HepG2 (cell line): ENCODE measurements around the gene MBLAC1. TPM values are rescaled to one million over a fixed set of nuclear protein-coding genes. Genes with fewer than 3 reads are reported as not detected.

Experiments used
- AGO1 ChIP-seq: fragments of 200-400 bp; formaldehyde crosslinking; IDR thresholded peaks from 2 replicates; pipeline ENCODE4 v1.6.1; 2017; ENCODE audit warnings: mild to moderate bottlenecking, low read depth, low read length, moderate library complexity; ENCODE audit not compliant: poor library complexity, severe bottlenecking
- ARNT2 ChIP-seq: sonication (generic); formaldehyde crosslinking; IDR thresholded peaks from 2 replicates; pipeline ENCODE4 v1.8.0; 2022; ENCODE audit warnings: mild to moderate bottlenecking, low read depth, missing genetic modification reagents, moderate library complexity
- CAMTA2 ChIP-seq: sonication (generic); formaldehyde crosslinking; IDR thresholded peaks from 2 replicates; pipeline ENCODE4 v1.4.0; 2020; ENCODE audit warnings: mild to moderate bottlenecking, missing genetic modification reagents, borderline replicate concordance
- CEBPG ChIP-seq: IDR thresholded peaks from 2 replicates; pipeline ENCODE4 v1.6.1; 2016
- DR1 ChIP-seq: sonication (generic); formaldehyde crosslinking; IDR thresholded peaks from 2 replicates; pipeline ENCODE4 v1.8.0; 2021; ENCODE audit warnings: mild to moderate bottlenecking, missing genetic modification reagents, inconsistent platforms
- FOXO1 ChIP-seq: sonication (generic); formaldehyde crosslinking; IDR thresholded peaks from 2 replicates; pipeline ENCODE4 v1.4.0; 2020; ENCODE audit warnings: missing genetic modification reagents
- FOXP1 ChIP-seq, 2 experiments: fragments of 450-650 bp in 1 of 2; IDR thresholded peaks; 2 replicates each; pipeline ENCODE4 v1.6.1; 2017 to 2018; ENCODE audit warnings: antibody characterized with exemption in 1 of 2
- FOXP4 ChIP-seq: sonication (generic); formaldehyde crosslinking; IDR thresholded peaks from 2 replicates; pipeline ENCODE4 v1.4.0; 2020; ENCODE audit warnings: missing genetic modification reagents
- FUBP1 ChIP-seq: sonication (generic); formaldehyde crosslinking; IDR thresholded peaks from 2 replicates; pipeline ENCODE4 v1.5.1; 2020; ENCODE audit warnings: missing genetic modification reagents, mild to moderate bottlenecking, borderline replicate concordance
- MED13 ChIP-seq: sonication (generic); formaldehyde crosslinking; IDR thresholded peaks from 2 replicates; pipeline ENCODE4 v1.5.0; 2020; ENCODE audit warnings: missing genetic modification reagents
- NFKBIZ ChIP-seq: IDR thresholded peaks from 2 replicates; pipeline ENCODE4 v1.6.1; 2018; ENCODE audit warnings: missing genetic modification reagents, missing compliant biosample characterization
- TCF12 ChIP-seq, 2 experiments: fragments of 450-650 bp in 1 of 2; sonication (generic) in 1 of 2; formaldehyde crosslinking in 1 of 2; IDR thresholded peaks; 2 replicates each; pipeline versions ENCODE4 v1.6.1 to v1.8.0; 2017 to 2022; ENCODE audit warnings: antibody characterized with exemption in 1 of 2, mild to moderate bottlenecking in 1 of 2, missing genetic modification reagents in 1 of 2, moderate library complexity in 1 of 2
- ZBTB14 ChIP-seq: sonication (generic); formaldehyde crosslinking; IDR thresholded peaks from 2 replicates; pipeline ENCODE4 v1.4.0; 2020; ENCODE audit warnings: missing genetic modification reagents
- ZBTB46 ChIP-seq: sonication (generic); formaldehyde crosslinking; IDR thresholded peaks from 2 replicates; pipeline ENCODE4 v1.4.0; 2020; ENCODE audit warnings: mild to moderate bottlenecking, missing genetic modification reagents, borderline replicate concordance
- ZC3H4 ChIP-seq: sonication (generic); formaldehyde crosslinking; IDR thresholded peaks from 2 replicates; pipeline ENCODE4 v1.4.0; 2020; ENCODE audit warnings: missing genetic modification reagents, borderline replicate concordance
- ZNF230 ChIP-seq: sonication (generic); formaldehyde crosslinking; IDR thresholded peaks from 2 replicates; pipeline ENCODE4 v1.4.0; 2020; ENCODE audit warnings: mild to moderate bottlenecking, missing genetic modification reagents
- ZNF253 ChIP-seq: sonication (generic); formaldehyde crosslinking; IDR thresholded peaks from 2 replicates; pipeline ENCODE4 v1.8.0; 2022; ENCODE audit warnings: mild to moderate bottlenecking, missing genetic modification reagents, borderline replicate concordance
- ZNF674 ChIP-seq: sonication (generic); formaldehyde crosslinking; IDR thresholded peaks from 2 replicates; pipeline ENCODE4 v1.5.0; 2020; ENCODE audit warnings: low read depth, mild to moderate bottlenecking, missing genetic modification reagents
- ZNF883 ChIP-seq: sonication (generic); formaldehyde crosslinking; IDR thresholded peaks from 2 replicates; pipeline ENCODE4 v1.5.1; 2020; ENCODE audit warnings: mild to moderate bottlenecking, missing genetic modification reagents; ENCODE audit errors: not compliant biosample characterization
- ZSCAN29 ChIP-seq: sonication (generic); formaldehyde crosslinking; conservative IDR thresholded peaks from 2 replicates; pipeline ENCODE4 v1.4.0; 2020; ENCODE audit warnings: mild to moderate bottlenecking, missing genetic modification reagents
- ZSCAN5A ChIP-seq: sonication (generic); formaldehyde crosslinking; IDR thresholded peaks from 2 replicates; pipeline ENCODE4 v1.8.0; 2022; ENCODE audit warnings: mild to moderate bottlenecking, missing genetic modification reagents, borderline replicate concordance
- polyA plus RNA-seq, 8 experiments: library from polyadenylated mRNA; depleted of rRNA in 3 of 8; stranded (reverse) in 7 of 8; unstranded in 1 of 8; fragments of >200 nt; fragmentation: Illumina TruSeq in 4 of 8; extraction: Trizol in 4 of 8; gene quantifications; 2 replicates each; pipeline versions ENCODE4 v1.2.1 to v1.2.3, GENCODE V29; 2011 to 2016; ENCODE audit warnings: low read depth in 4 of 8, missing spikeins in 1 of 8, mixed read lengths in 1 of 8; ENCODE audit not compliant: insufficient read depth in 1 of 8
- total RNA-seq, 5 experiments: library from RNA; depleted of rRNA; stranded (reverse); fragments of >200 nt; fragmentation: Illumina TruSeq; extraction: Trizol; gene quantifications; 2 replicates each; pipeline ENCODE4 v1.2.3, GENCODE V29; 2016; ENCODE audit warnings: low read depth in 1 of 5

The MBLAC1 gene
- total and polyA plus RNA-seq, 2 of the 13 experiments (the other 11 are each of a cell fraction or from before 2014, with no cell fraction given) = 0.79 to 2.1 TPM

GRCh38 chr7:100100420-100101015, 26.2 kb upstream of the MBLAC1 start (continued):
- TF ChIP-seq ZNF883 = no peak
- peak; percentile 42; the same call in 1 of the 2 replicates for TF ChIP-seq NFKBIZ (CRISPR knock-in tag)
- TF ChIP-seq ARNT2 (CRISPR knock-in tag) = no peak
- TF ChIP-seq CEBPG = peak; percentile 23; the same call in 1 of the 2 replicates
- TF ChIP-seq ZC3H4 (CRISPR knock-in tag) = no peak
- peak; percentile 83 for TF ChIP-seq FOXP4 (CRISPR knock-in tag)
- TF ChIP-seq ZNF253 (CRISPR knock-in tag) = no peak
- TF ChIP-seq ZNF230 (CRISPR knock-in tag) = no peak
- TF ChIP-seq AGO1 = no peak
- no peak for TF ChIP-seq ZSCAN5A (CRISPR knock-in tag)
- TF ChIP-seq DR1 (CRISPR knock-in tag) = peak; percentile 44; the same call in 1 of the 2 replicates
- peak; percentile 81 for TF ChIP-seq FOXP1 (IDR thresholded peaks at IDR 0.05)
- peak; percentile 73; the same call in 1 of the 2 replicates for TF ChIP-seq FOXP1 (CRISPR knock-in tag; IDR thresholded peaks at IDR 0.05)
- no peak for TF ChIP-seq CAMTA2
- no peak for TF ChIP-seq ZNF674 (CRISPR knock-in tag)
- peak; percentile 11; the same call in 1 of the 2 replicates for TF ChIP-seq ZBTB14
- no peak; the same call in 1 of the 2 replicates for TF ChIP-seq MED13 (CRISPR knock-in tag)
- TF ChIP-seq TCF12 (IDR thresholded peaks at IDR 0.05) = no peak
- TF ChIP-seq TCF12 (CRISPR knock-in tag; IDR thresholded peaks at IDR 0.05) = no peak
- peak; percentile 91 for TF ChIP-seq FOXO1 (CRISPR knock-in tag)
- TF ChIP-seq FUBP1 (CRISPR knock-in tag) = no peak
- TF ChIP-seq ZBTB46 (CRISPR knock-in tag) = no peak
- TF ChIP-seq ZSCAN29 (CRISPR knock-in tag) = no peak
